Brain microvascular endothelial cell (primary cell): ENCODE results near the gene MAN1A1.

Experiments used
- DNase-seq: peaks from one replicate; pipeline ENCODE4 v3.0.0-alpha.2; 2020
- H3K27ac ChIP-seq: fragments of 250-450 bp; sonication (Bioruptor Pico); 2 replicates; pipeline ENCODE4 v1.5.1; 2020; ENCODE audit warnings: mild to moderate bottlenecking, moderate library complexity
- H3K27me3 ChIP-seq: fragments of 250-450 bp; sonication (Bioruptor Pico); replicated peaks from 2 replicates; pipeline ENCODE4 v1.5.1; 2020; ENCODE audit warnings: mild to moderate bottlenecking
- H3K36me3 ChIP-seq: fragments of 250-450 bp; sonication (Bioruptor Pico); replicated peaks from 2 replicates; pipeline ENCODE4 v1.5.1; 2020; ENCODE audit warnings: mild to moderate bottlenecking
- H3K4me3 ChIP-seq: 2 replicates; pipeline ENCODE4 v1.5.1; 2011; ENCODE audit warnings: low read depth, mild to moderate bottlenecking, control low read depth, low read length, moderate library complexity
- CTCF ChIP-seq: IDR thresholded peaks from 2 replicates; pipeline ENCODE4 v1.5.1; 2011; ENCODE audit warnings: low read depth, mild to moderate bottlenecking, moderate library complexity, low read length, control low read depth, inconsistent platforms; ENCODE audit errors: missing control alignments
- in situ Hi-C: cut with HindIII; loops from 2 replicates; pipeline ENCODE4 v1.10.0; 2017; ENCODE audit warnings: low sequenced_read_pairs, low pct_ligation_motif_present

MAN1A1 gene

GRCh38 chr6:119224095-119224701 lies 125.4 kb downstream of the MAN1A1 start:
- DNase-seq, result no peak
- H3K27me3 ChIP-seq, result no peaks in the 10 kb centered on the region
- no peak for TF ChIP-seq CTCF
- no peak overlapping the region for H3K4me3 ChIP-seq
- no peaks in the 10 kb centered on the region for H3K36me3 ChIP-seq
- in situ Hi-C loops, result no loop called here
- H3K27ac ChIP-seq, result no peak overlapping the region

GRCh38 chr6:119220452-119220851 lies 129.1 kb downstream of the MAN1A1 start:
- in situ Hi-C loops, result no loop called here

GRCh38 chr6:119218548-119218947 lies 131.0 kb downstream of the MAN1A1 start:
- Histone ChIP-seq H3K27ac (no peak overlapping the region), H3K4me3 (no peak overlapping the region), H3K27me3 (no peaks in the 10 kb centered on the region), H3K36me3 (no peaks in the 10 kb centered on the region)
- no peak for TF ChIP-seq CTCF
- in situ Hi-C loops, result no loop called here
- DNase-seq, result no peak

More at GRCh38 chr6:119220452-119220851, 129.1 kb downstream of the MAN1A1 start:
- no peak for TF ChIP-seq CTCF
- H3K27me3 ChIP-seq, result no peaks in the 10 kb centered on the region
- no peak overlapping the region for H3K27ac ChIP-seq
- DNase-seq, result no peak
- no peaks in the 10 kb centered on the region for H3K36me3 ChIP-seq
- no peak overlapping the region for H3K4me3 ChIP-seq

- H3K36me3 ChIP-seq, result no peaks in the 10 kb centered on the region
- H3K27ac ChIP-seq, result no peak overlapping the region
- in situ Hi-C loops, result no loop called here
- no peaks in the 10 kb centered on the region for H3K27me3 ChIP-seq
- DNase-seq, result no peak
- no peak overlapping the region for H3K4me3 ChIP-seq
- TF ChIP-seq CTCF, result no peak
Observed at GRCh38 chr6:119215885-119216590, 133.5 kb downstream of the MAN1A1 start.

- Histone ChIP-seq H3K4me3 (no peak overlapping the region), H3K27ac (no peak overlapping the region), H3K27me3 (no peaks in the 10 kb centered on the region), H3K36me3 (no peaks in the 10 kb centered on the region)
- DNase-seq, result no peak
- in situ Hi-C loops, result no loop called here
- no peak for TF ChIP-seq CTCF
Observed at GRCh38 chr6:119215309-119215708, 134.3 kb downstream of the MAN1A1 start.
